GM12864 (cell line): ENCODE measurements around the gene NR2E3.
"Not testable (repeated sequence)": the region's sequence is repeated elsewhere in the genome, so short reads cannot be mapped to it uniquely, and the experiment has no call there.

Experiments used
- DNase-seq: peaks from one replicate; pipeline ENCODE4 v3.0.0-alpha.2; 2011; ENCODE audit warnings: low read depth
- H3K4me3 ChIP-seq: 2 replicates; pipeline ENCODE4 v1.5.1; 2011; ENCODE audit warnings: mild to moderate bottlenecking, low read depth, low read length, control low read depth
- CTCF ChIP-seq: IDR thresholded peaks from 2 replicates; pipeline ENCODE4 v1.5.1; 2011; ENCODE audit warnings: low read depth, mild to moderate bottlenecking, moderate library complexity, low read length, control low read depth, inconsistent platforms; ENCODE audit errors: missing control alignments

The NR2E3 gene

GRCh38 chr15:71830981-71831380, 20.6 kb downstream of the NR2E3 start:
- TF ChIP-seq CTCF, result no peak
- no peak for DNase-seq
- H3K4me3 ChIP-seq, result no peak overlapping the region

GRCh38 chr15:71841563-71841962, 31.2 kb downstream of the NR2E3 start:
- TF ChIP-seq CTCF, result no peak
- no peak overlapping the region for H3K4me3 ChIP-seq
- no peak for DNase-seq

- H3K4me3 ChIP-seq, result no peak overlapping the region
- DNase-seq, result no peak
- TF ChIP-seq CTCF, result no peak
Measured at GRCh38 chr15:71844916-71845315, 34.6 kb downstream of the NR2E3 start.

GRCh38 chr15:71853543-71853942, 43.2 kb downstream of the NR2E3 start:
- no peak for DNase-seq
- no peak overlapping the region for H3K4me3 ChIP-seq
- no peak for TF ChIP-seq CTCF

- DNase-seq, H3K4me3 ChIP-seq: not testable (repeated sequence)
Measured at GRCh38 chr15:71858232-71858631, 47.9 kb downstream of the NR2E3 start.
